GM10266 (cell line): Measurements from ENCODE around the gene MDM1.
A peak's percentile ranks its signal among the peaks of the same experiment; 100 is the strongest.

Experiments
- DNase-seq: peaks from one replicate; pipeline ENCODE4 v3.0.0; 2012; ENCODE audit errors: extremely low spot score
- CTCF ChIP-seq: IDR thresholded peaks from 2 replicates; pipeline ENCODE4 v1.5.1; 2012; ENCODE audit warnings: mild to moderate bottlenecking, low read depth; ENCODE audit not compliant: control insufficient read depth, insufficient read depth; ENCODE audit errors: missing control alignments

Gene MDM1

DNA sequence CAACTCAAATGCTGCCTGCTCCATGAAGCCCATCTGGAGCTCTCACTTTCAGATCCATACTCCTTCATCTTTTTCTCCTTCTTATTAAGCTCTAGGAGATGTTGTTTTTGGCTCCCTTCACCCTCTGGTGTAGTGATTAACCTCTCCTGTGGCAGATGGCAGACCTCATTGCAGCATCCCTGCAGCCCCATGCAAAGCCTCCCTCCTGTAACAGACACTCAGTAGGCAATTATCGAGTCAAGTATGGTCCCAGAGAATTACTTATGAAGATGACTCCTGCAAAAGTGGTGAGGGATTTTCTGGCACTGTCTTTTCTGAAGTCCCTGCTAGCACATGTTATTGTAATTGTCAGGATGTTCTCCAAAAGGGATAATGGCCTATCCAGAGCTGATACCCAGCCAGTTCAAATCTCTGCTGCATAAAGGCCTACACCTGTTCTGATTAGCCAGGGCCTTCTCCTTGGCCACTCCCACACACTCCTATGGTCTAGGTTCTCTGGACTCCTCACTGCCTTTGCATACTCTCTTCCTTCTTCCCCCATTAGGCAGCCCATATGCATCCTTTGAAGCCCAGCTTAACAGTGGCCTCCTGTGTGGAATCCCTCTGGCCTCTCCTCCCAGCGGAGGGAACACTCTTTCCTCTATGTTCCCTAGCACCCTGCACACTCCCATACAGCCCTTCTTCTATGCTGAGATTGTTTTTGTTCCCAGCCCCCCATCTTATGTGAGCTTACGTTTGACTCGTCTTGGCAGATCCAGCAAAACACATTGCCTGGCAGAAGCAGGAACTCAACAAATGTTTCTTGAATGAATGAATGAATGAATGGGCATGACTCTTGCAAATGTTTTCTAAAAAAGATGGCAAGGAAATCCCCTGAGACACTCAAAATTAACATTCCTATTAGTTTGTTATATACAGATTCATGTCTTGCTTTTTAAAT lies 43.9 kb upstream of the MDM1 start:
- DNase-seq, result no peak
- no peak for TF ChIP-seq CTCF

GRCh38 chr12:68374307-68374982 lies 42.3 kb upstream of the MDM1 start:
- DNase-seq, result peak; percentile 54
- TF ChIP-seq CTCF, result no peak

DNA sequence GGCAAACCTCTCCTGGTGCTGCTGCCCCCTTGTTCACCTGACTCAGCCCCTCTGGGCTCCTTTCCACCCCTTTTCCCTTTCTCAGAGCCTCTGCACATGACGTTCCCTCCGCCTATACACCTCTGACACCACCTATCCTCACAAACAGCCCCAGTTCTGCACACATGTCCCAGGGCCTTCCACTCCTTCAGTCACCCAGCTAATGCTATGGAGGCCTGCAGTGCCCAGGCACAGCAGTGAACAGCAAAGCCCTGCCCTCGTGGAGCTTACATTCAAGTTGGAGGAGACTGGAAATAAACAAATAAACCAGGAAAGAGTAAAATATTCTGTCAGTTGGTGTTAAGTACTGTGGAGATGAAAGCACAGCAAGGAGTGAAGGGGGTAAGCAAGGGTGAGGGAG lies 38.5 kb upstream of the MDM1 start:
- no peak for TF ChIP-seq CTCF
- DNase-seq, result no peak

GRCh38 chr12:68370006-68370590 lies 37.9 kb upstream of the MDM1 start:
- DNase-seq, result no peak
- TF ChIP-seq CTCF, result no peak

- TF ChIP-seq CTCF, result no peak
- no peak for DNase-seq
These were observed 36.2 kb upstream of the MDM1 start for GRCh38 chr12:68368327-68368726.

DNA sequence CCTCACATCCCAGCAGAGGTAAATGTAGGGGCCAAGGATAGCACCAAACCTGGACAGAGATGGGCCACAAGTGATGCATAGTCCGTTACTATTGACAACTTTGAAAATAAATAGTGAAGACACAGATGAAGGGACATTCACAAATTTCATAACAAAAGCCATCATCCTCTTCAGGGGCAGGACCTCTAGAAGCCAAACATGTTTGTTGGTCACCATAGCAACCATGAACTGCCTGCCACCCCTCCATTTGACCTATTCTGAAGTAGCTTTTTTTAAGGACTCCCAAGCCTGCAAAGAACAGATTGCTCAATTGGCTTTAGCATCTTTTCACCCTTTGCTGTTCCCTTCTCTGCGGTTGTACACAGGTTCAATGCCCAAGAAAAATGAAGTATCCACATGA lies 35.7 kb upstream of the MDM1 start:
- TF ChIP-seq CTCF, result no peak
- no peak for DNase-seq
